ENCODE data around the gene TBC1D22A.

The TBC1D22A gene

GRCh38 chr22:47128216-47128615 lies 365.8 kb downstream of the TBC1D22A start:
- H4K20me1 ChIP-seq (ENCODE audit: insufficient read depth, low read length) = no peaks in the 10 kb centered on the region
- no peaks in the 10 kb centered on the region for H3F3A ChIP-seq (ENCODE audit: insufficient read depth, low read length)
- no peak for TF ChIP-seq EZH2 (IDR thresholded peaks at IDR 0.05; ENCODE audit: borderline replicate concordance, low read length)
- no peak for TF ChIP-seq CTCF (IDR thresholded peaks at IDR 0.05; ENCODE audit: low read length)
- H3K4me2 ChIP-seq (ENCODE audit: low read length) = no peak overlapping the region
- H2AFZ ChIP-seq (ENCODE audit: low read length) = no peak overlapping the region
- H3K79me2 ChIP-seq (ENCODE audit: insufficient read depth, low read length) = no peaks in the 10 kb centered on the region
- H3K27ac ChIP-seq (ENCODE audit: low read depth, low read length, poor library complexity, severe bottlenecking) = no peak overlapping the region
- H3K36me3 ChIP-seq (ENCODE audit: insufficient read depth, low read length) = no peaks in the 10 kb centered on the region
- no peaks in the 10 kb centered on the region for H3K4me1 ChIP-seq (ENCODE audit: insufficient read depth, low read length, severe bottlenecking)
- H3K4me3 ChIP-seq (ENCODE audit: low read depth, low read length, poor library complexity, severe bottlenecking) = no peak overlapping the region
- no peak overlapping the region for H3K9ac ChIP-seq (ENCODE audit: low read length)
- no peaks in the 10 kb centered on the region for H3K9me2 ChIP-seq (ENCODE audit: low read depth, low read length)
- no peaks in the 10 kb centered on the region for H3K27me3 ChIP-seq (ENCODE audit: insufficient read depth, low read length)
- no peaks in the 10 kb centered on the region for H3K9me3 ChIP-seq (ENCODE audit: low read length)

GRCh38 chr22:47128622-47129215 lies 366.3 kb downstream of the TBC1D22A start:
- Histone ChIP-seq H2AFZ (ENCODE audit: low read length) (no peak overlapping the region), H3K9me3 (ENCODE audit: low read length) (no peaks in the 10 kb centered on the region), H3K27ac (ENCODE audit: low read depth, low read length, poor library complexity, severe bottlenecking) (no peak overlapping the region), H3K4me3 (ENCODE audit: low read depth, low read length, poor library complexity, severe bottlenecking) (no peak overlapping the region), H3F3A (ENCODE audit: insufficient read depth, low read length) (no peaks in the 10 kb centered on the region), H3K4me2 (ENCODE audit: low read length) (no peak overlapping the region), H3K79me2 (ENCODE audit: insufficient read depth, low read length) (no peaks in the 10 kb centered on the region), H3K9me2 (ENCODE audit: low read depth, low read length) (no peaks in the 10 kb centered on the region), H3K4me1 (ENCODE audit: insufficient read depth, low read length, severe bottlenecking) (no peaks in the 10 kb centered on the region), H4K20me1 (ENCODE audit: insufficient read depth, low read length) (no peaks in the 10 kb centered on the region), H3K9ac (ENCODE audit: low read length) (no peak overlapping the region), H3K36me3 (ENCODE audit: insufficient read depth, low read length) (no peaks in the 10 kb centered on the region), H3K27me3 (ENCODE audit: insufficient read depth, low read length) (no peaks in the 10 kb centered on the region)
- TF ChIP-seq EZH2 (IDR thresholded peaks at IDR 0.05; ENCODE audit: borderline replicate concordance, low read length) = no peak

- H3K9me2 ChIP-seq (ENCODE audit: low read depth, low read length) = no peaks in the 10 kb centered on the region
- no peaks in the 10 kb centered on the region for H3K79me2 ChIP-seq (ENCODE audit: insufficient read depth, low read length)
- H3K4me1 ChIP-seq (ENCODE audit: insufficient read depth, low read length, severe bottlenecking) = no peaks in the 10 kb centered on the region
- no peak overlapping the region for H3K4me2 ChIP-seq (ENCODE audit: low read length)
- no peak for TF ChIP-seq CTCF (IDR thresholded peaks at IDR 0.05; ENCODE audit: low read length)
- no peak for TF ChIP-seq EZH2 (IDR thresholded peaks at IDR 0.05; ENCODE audit: borderline replicate concordance, low read length)
- no peaks in the 10 kb centered on the region for H3F3A ChIP-seq (ENCODE audit: insufficient read depth, low read length)
- no peak overlapping the region for H2AFZ ChIP-seq (ENCODE audit: low read length)
- no peak overlapping the region for H3K9ac ChIP-seq (ENCODE audit: low read length)
- H3K4me3 ChIP-seq (ENCODE audit: low read depth, low read length, poor library complexity, severe bottlenecking) = no peak overlapping the region
- no peaks in the 10 kb centered on the region for H3K27me3 ChIP-seq (ENCODE audit: insufficient read depth, low read length)
- H3K9me3 ChIP-seq (ENCODE audit: low read length) = no peaks in the 10 kb centered on the region
- H3K27ac ChIP-seq (ENCODE audit: low read depth, low read length, poor library complexity, severe bottlenecking) = no peak overlapping the region
- no peaks in the 10 kb centered on the region for H4K20me1 ChIP-seq (ENCODE audit: insufficient read depth, low read length)
- no peaks in the 10 kb centered on the region for H3K36me3 ChIP-seq (ENCODE audit: insufficient read depth, low read length)
Measured at GRCh38 chr22:47129902-47130635, 367.6 kb downstream of the TBC1D22A start.
